A549 (cell line): ENCODE data around the gene CHKA. TPM values are rescaled to one million over a fixed set of nuclear protein-coding genes. Genes with fewer than 3 reads are reported as not detected.

Experiments used
- ATAC-seq, 2 experiments: fragments of 200-7000 bp in 1 of 2; fragments of >200 bp in 1 of 2; cut with Nextera tagmentation in 1 of 2; cut with Tn5 transposase in 1 of 2; 3 replicates each; pipeline versions ENCODE4 v1.8.0 to v1.9.1; 2018 to 2020; ENCODE audit warnings: mild to moderate bottlenecking in 1 of 2, moderate library complexity in 1 of 2
- CTCF ChIA-PET: fragments of 300-600 bp; sonication (Branson Sonifier 250); formaldehyde crosslinking; extraction: SDS; loops from one replicate; lab custom pipeline; 2021; ENCODE audit warnings: antibody characterized with exemption, inconsistent platforms; lab: Yijun Ruan, JAX
- POLR2A ChIA-PET: fragments of 350-600 bp; formaldehyde crosslinking; extraction: SDS; loops from one replicate; lab custom pipeline; 2021; ENCODE audit warnings: antibody characterized with exemption, inconsistent platforms; lab: Yijun Ruan, JAX
- DNase-seq, 2 experiments: peaks; one replicate each; pipeline versions ENCODE4 v3.0.0 to v3.0.0-alpha.2; 2011 to 2016; ENCODE audit warnings: low read depth in 1 of 2, low spot score in 1 of 2
- FAIRE-seq: peaks from 2 replicates; lab custom pipeline; 2011; peaks lifted over from hg19 to GRCh38; lab: Jason Lieb, UNC
- H3K27ac ChIP-seq, 2 experiments: fragments of >200 bp; sonication (Bioruptor Twin); formaldehyde crosslinking; 3 replicates each; pipeline ENCODE4 v1.5.1; 2016 to 2017
- H3K4me1 ChIP-seq: fragments of >200 bp; sonication (Bioruptor Twin); formaldehyde crosslinking; 3 replicates; pipeline ENCODE4 v1.6.1; 2016
- H3K4me2 ChIP-seq: fragments of >200 bp; sonication (Bioruptor Twin); formaldehyde crosslinking; 3 replicates; pipeline ENCODE4 v1.6.1; 2016
- H3K4me3 ChIP-seq: fragments of >200 bp; sonication (Bioruptor Twin); formaldehyde crosslinking; 3 replicates; pipeline ENCODE4 v1.5.1; 2016
- H3K9me3 ChIP-seq: fragments of >200 bp; sonication (Bioruptor Twin); formaldehyde crosslinking; 3 replicates; pipeline ENCODE4 v1.6.1; 2016
- CBX2 ChIP-seq: fragments of 200-600 bp; sonication (generic); IDR thresholded peaks from 2 replicates; pipeline ENCODE4 v1.6.1; 2016; ENCODE audit warnings: low read depth, mild to moderate bottlenecking, borderline replicate concordance
- CHD2 ChIP-seq: fragments of 150-350 bp; IDR thresholded peaks from 2 replicates; pipeline ENCODE4 v1.6.1; 2014; ENCODE audit warnings: low read length; ENCODE audit not compliant: partially characterized antibody
- FOSB ChIP-seq: fragments of 250-450 bp; sonication (Bioruptor Pico); IDR thresholded peaks from 2 replicates; pipeline ENCODE4 v1.5.0; 2020; ENCODE audit warnings: mild to moderate bottlenecking, moderate library complexity
- FOXS1 ChIP-seq: fragments of 250-450 bp; sonication (Bioruptor Pico); IDR thresholded peaks from 2 replicates; pipeline ENCODE4 v1.5.0; 2020; ENCODE audit warnings: mild to moderate bottlenecking, moderate library complexity
- KDM5A ChIP-seq: fragments of 200-600 bp; sonication (generic); IDR thresholded peaks from 2 replicates; pipeline ENCODE4 v1.6.1; 2016; ENCODE audit warnings: antibody characterized with exemption, mild to moderate bottlenecking
- MAFK ChIP-seq: fragments of 450-650 bp; IDR thresholded peaks from 2 replicates; pipeline ENCODE4 v1.6.1; 2014; ENCODE audit not compliant: partially characterized antibody
- MAZ ChIP-seq: fragments of 150-350 bp; IDR thresholded peaks from 2 replicates; pipeline ENCODE4 v1.6.1; 2014; ENCODE audit warnings: antibody characterized with exemption, low read depth, low read length, borderline replicate concordance
- MYC ChIP-seq: IDR thresholded peaks from 2 replicates; pipeline ENCODE4 v1.6.1; 2012; ENCODE audit warnings: mild to moderate bottlenecking, inconsistent platforms, low read length, improper control_type of control experiment, borderline replicate concordance
- POLR2AphosphoS2 ChIP-seq: conservative IDR thresholded peaks from 2 replicates; pipeline ENCODE4 v1.6.1; 2012; ENCODE audit warnings: low read length, improper control_type of control experiment, inconsistent platforms
- RAD21 ChIP-seq, 2 experiments: fragments of >200 bp in 1 of 2; sonication (Bioruptor Twin) in 1 of 2; formaldehyde crosslinking in 1 of 2; IDR thresholded peaks in 1 of 2; conservative IDR thresholded peaks in 1 of 2; 2 replicates in 1 of 2; 3 replicates in 1 of 2; pipeline ENCODE4 v1.6.1; 2012 to 2018; ENCODE audit warnings: inconsistent platforms in 1 of 2
- RFX5 ChIP-seq: fragments of 450-650 bp; IDR thresholded peaks from 2 replicates; pipeline ENCODE4 v1.7.1; 2014; ENCODE audit warnings: antibody characterized with exemption, mild to moderate bottlenecking, moderate library complexity
- ZFP36 ChIP-seq: fragments of 450-650 bp; IDR thresholded peaks from 2 replicates; pipeline ENCODE4 v1.6.1; 2014; ENCODE audit warnings: borderline replicate concordance; ENCODE audit not compliant: partially characterized antibody
- WGBS: methylation state at CpG from one replicate; pipeline ENCODE4 v1.1.6; 2017; ENCODE audit errors: missing lambda C conversion rate; 5-methylcytosine and 5-hydroxymethylcytosine counted together
- polyA plus RNA-seq, 4 experiments: library from polyadenylated mRNA; depleted of rRNA in 3 of 4; stranded (reverse); fragments of >200 nt; fragmentation: RNase III in 1 of 4; extraction: RNeasy Plus Mini Kit Qiagen cat#74134 plus additional on column Dnase treatment in 1 of 4; gene quantifications; 2 replicates in 3 of 4; 3 replicates in 1 of 4; pipeline ENCODE4 v1.2.3, GENCODE V29; 2011 to 2017
- TF ChIP-seq, protein P1 (sequence below): IDR thresholded peaks from 2 replicates; pipeline ENCODE4 v1.6.1; 2012
- TF ChIP-seq, protein P2 (sequence below): fragments of 150-350 bp; IDR thresholded peaks from 2 replicates; pipeline ENCODE4 v1.6.1; 2014; ENCODE audit warnings: low read depth, mild to moderate bottlenecking, low read length
- TF ChIP-seq, protein P3 (sequence below): IDR thresholded peaks from 2 replicates; pipeline ENCODE4 v1.6.1; 2012; ENCODE audit warnings: low read depth, borderline replicate concordance
- TF ChIP-seq, protein P4 (sequence below): fragments of 250-450 bp; sonication (Bioruptor Pico); IDR thresholded peaks from 2 replicates; pipeline ENCODE4 v1.5.0; 2020; ENCODE audit warnings: low read depth, mild to moderate bottlenecking, moderate library complexity
- TF ChIP-seq, protein P5 (sequence below): fragments of >200 bp; sonication (Bioruptor Twin); formaldehyde crosslinking; IDR thresholded peaks from 3 replicates; pipeline ENCODE4 v1.6.1; 2016

The CHKA gene
- polyA plus RNA-seq, 2 of the 4 experiments (the other 2 are of a cell fraction): 14.2 to 21.7 TPM

DNA sequence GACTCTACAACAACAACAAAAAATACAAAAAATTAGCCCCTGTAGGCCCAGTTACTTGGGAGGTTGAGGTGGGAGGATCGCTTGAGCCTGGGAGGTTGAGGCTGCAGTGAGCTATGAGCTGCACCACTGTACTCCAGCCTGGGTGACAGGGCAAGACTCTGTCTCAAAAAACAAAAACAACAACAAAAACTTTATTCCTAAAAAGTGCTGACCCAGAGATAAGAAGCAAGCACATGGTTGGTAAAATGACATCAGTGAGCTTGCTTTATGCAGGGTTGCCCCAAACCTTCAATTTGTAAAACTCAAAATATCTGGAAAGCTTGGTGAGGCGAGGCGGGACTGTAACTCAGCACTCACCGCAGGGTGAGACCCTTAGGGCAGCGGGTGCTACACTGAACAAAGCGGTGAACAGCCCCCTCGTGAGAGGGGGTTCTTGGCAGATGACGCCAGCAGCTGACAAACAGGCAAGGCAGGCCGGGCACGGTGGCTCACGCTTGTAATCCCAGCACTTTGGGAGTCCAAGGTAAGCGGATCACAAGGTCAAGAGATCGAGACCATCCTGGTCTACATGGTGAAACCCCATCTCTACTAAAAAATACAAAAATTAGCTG, 85.8 kb downstream of the CHKA start:
- H3K4me3 ChIP-seq: no peak overlapping the region
- peaks cover 42% of the 10 kb centered on the region for H3K4me1 ChIP-seq
- no peak overlapping the region for H3K27ac ChIP-seq
- ChIA-PET CTCF (interaction anchor here (0.6 to 1.1 kb wide), 4 partner anchors 25 to 763 kb away, joined by 3 to 4 read pairs (median 4); partner anchors contain the start of gene ALDH3B1), POLR2A (no interaction called here)
- 88% methylated on average over 13 of the region's 13 CpGs for WGBS
- ATAC-seq (no peak), FAIRE-seq (no peak), DNase-seq (no peak)
- no peaks in the 10 kb centered on the region for H3K9me3 ChIP-seq
- no peak overlapping the region for H3K4me2 ChIP-seq
- TF ChIP-seq FOSB (no peak), KDM5A (no peak), MAFK (peak; percentile 85), CHD2 (no peak)
- TF ChIP-seq, protein P1, sequence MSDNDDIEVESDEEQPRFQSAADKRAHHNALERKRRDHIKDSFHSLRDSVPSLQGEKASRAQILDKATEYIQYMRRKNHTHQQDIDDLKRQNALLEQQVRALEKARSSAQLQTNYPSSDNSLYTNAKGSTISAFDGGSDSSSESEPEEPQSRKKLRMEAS: no peak
- TF ChIP-seq, all 56 proteins: peak for 1

DNA sequence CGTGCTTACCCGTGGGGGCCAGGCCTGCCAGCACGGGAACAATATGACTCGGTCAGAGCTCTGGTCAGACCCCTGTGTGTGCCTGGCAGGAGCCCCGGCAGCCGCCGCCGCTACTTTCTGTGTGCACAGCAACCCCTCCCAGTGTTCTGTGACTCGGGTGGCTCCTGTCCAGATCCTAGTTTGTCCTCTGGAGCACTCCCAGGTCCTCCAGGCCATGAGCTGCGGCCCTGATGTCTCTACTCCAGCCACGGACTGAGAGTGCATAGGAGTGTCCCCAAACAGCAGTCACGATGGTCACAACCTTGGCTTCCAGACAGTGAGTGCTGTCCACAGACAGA, 87.5 kb downstream of the CHKA start:
- POLR2A ChIA-PET: no interaction called here
- no peaks in the 10 kb centered on the region for H3K9me3 ChIP-seq
- CTCF ChIA-PET: interaction anchor here (0.8 to 1.5 kb wide), 2 partner anchors 12 to 264 kb away, joined by 3 to 4 read pairs; no protein-coding TSS in a partner anchor
- TF ChIP-seq, protein P2, sequence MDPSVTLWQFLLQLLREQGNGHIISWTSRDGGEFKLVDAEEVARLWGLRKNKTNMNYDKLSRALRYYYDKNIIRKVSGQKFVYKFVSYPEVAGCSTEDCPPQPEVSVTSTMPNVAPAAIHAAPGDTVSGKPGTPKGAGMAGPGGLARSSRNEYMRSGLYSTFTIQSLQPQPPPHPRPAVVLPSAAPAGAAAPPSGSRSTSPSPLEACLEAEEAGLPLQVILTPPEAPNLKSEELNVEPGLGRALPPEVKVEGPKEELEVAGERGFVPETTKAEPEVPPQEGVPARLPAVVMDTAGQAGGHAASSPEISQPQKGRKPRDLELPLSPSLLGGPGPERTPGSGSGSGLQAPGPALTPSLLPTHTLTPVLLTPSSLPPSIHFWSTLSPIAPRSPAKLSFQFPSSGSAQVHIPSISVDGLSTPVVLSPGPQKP: no peak
- TF ChIP-seq MAZ: no peak
- TF ChIP-seq POLR2AphosphoS2: no peak
- TF ChIP-seq ZFP36: no peak
- TF ChIP-seq FOXS1 (CRISPR knock-in tag): no peak
- TF ChIP-seq MYC: no peak
- TF ChIP-seq, protein P3, sequence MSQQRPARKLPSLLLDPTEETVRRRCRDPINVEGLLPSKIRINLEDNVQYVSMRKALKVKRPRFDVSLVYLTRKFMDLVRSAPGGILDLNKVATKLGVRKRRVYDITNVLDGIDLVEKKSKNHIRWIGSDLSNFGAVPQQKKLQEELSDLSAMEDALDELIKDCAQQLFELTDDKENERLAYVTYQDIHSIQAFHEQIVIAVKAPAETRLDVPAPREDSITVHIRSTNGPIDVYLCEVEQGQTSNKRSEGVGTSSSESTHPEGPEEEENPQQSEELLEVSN: no peak
- TF ChIP-seq CBX2: no peak
- TF ChIP-seq MAFK: no peak
- TF ChIP-seq RFX5: no peak
- TF ChIP-seq, protein P4, sequence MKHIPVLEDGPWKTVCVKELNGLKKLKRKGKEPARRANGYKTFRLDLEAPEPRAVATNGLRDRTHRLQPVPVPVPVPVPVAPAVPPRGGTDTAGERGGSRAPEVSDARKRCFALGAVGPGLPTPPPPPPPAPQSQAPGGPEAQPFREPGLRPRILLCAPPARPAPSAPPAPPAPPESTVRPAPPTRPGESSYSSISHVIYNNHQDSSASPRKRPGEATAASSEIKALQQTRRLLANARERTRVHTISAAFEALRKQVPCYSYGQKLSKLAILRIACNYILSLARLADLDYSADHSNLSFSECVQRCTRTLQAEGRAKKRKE: no peak
- TF ChIP-seq, protein P5, sequence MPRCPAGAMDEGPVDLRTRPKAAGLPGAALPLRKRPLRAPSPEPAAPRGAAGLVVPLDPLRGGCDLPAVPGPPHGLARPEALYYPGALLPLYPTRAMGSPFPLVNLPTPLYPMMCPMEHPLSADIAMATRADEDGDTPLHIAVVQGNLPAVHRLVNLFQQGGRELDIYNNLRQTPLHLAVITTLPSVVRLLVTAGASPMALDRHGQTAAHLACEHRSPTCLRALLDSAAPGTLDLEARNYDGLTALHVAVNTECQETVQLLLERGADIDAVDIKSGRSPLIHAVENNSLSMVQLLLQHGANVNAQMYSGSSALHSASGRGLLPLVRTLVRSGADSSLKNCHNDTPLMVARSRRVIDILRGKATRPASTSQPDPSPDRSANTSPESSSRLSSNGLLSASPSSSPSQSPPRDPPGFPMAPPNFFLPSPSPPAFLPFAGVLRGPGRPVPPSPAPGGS: no peak
- TF ChIP-seq RAD21 (conservative IDR thresholded peaks at IDR 0.05 in 1 of 2, IDR thresholded peaks at IDR 0.05 in 1 of 2): no peak
- TF ChIP-seq, all 56 proteins: peak for 0
- FAIRE-seq: no peak
- ATAC-seq: no peak
- H3K4me1 ChIP-seq: peaks cover 50% of the 10 kb centered on the region
- DNase-seq: no peak
- WGBS: 92% methylated on average over 9 of the region's 12 CpGs
- no peak overlapping the region for H3K4me3 ChIP-seq
- H3K27ac ChIP-seq: peak overlapping the region in 1 of 2 experiments; percentile 98; a peak in 2 of 6 replicates
- H3K4me2 ChIP-seq: no peak overlapping the region
